ENCODE data around the gene HOXD9.

GRCh38 chr2:176171351-176172006 is 49.0 kb downstream of the HOXD9 start:
- TF ChIP-seq USF1 (IDR thresholded peaks at IDR 0.05) (no peak), TCF12 (IDR thresholded peaks at IDR 0.05; ENCODE audit: low read depth) (no peak), CREB1 (IDR thresholded peaks at IDR 0.05; ENCODE audit: low read depth) (no peak), NFIC (IDR thresholded peaks at IDR 0.05) (no peak), MAX (IDR thresholded peaks at IDR 0.05) (no peak), RAD21 (IDR thresholded peaks at IDR 0.05; ENCODE audit: low read depth) (no peak), YY1 (IDR thresholded peaks at IDR 0.05; ENCODE audit: low read depth) (no peak), CEBPB (IDR thresholded peaks at IDR 0.05) (no peak), EP300 (IDR thresholded peaks at IDR 0.05; ENCODE audit: borderline replicate concordance) (no peak), TAF1 (IDR thresholded peaks at IDR 0.05; ENCODE audit: low read depth) (no peak), TEAD4 (IDR thresholded peaks at IDR 0.05) (no peak), EGR1 (IDR thresholded peaks at IDR 0.05) (no peak), FOXM1 (IDR thresholded peaks at IDR 0.05; ENCODE audit: borderline replicate concordance, low read depth) (no peak)

Data from Ishikawa (cell line).